Skin of body (tissue), 2 donors: ENCODE results near the gene MYH10. TPM values are rescaled to one million over a fixed set of nuclear protein-coding genes. Genes with fewer than 3 reads are reported as not detected.

Source experiments
- DNase-seq: peaks from one replicate; lab custom pipeline; 2025; lab: John Stamatoyannopoulos, UW
- total RNA-seq: library from RNA; depleted of rRNA; stranded (reverse); fragments of >200 nt; gene quantifications from one replicate; pipeline ENCODE4 v1.2.3, GENCODE V29; 2014

MYH10 gene
- total RNA-seq, 1 donor from 2014 or later, result 93.5 TPM

GRCh38 chr17:8610558-8610957 is 20.0 kb downstream of the MYH10 start:
- DNase-seq, result no peak

- DNase-seq, result no peak
These were observed 20.6 kb downstream of the MYH10 start for GRCh38 chr17:8609910-8610309.

GRCh38 chr17:8608001-8608400 is 22.5 kb downstream of the MYH10 start:
- no peak for DNase-seq

- peak; percentile 41 for DNase-seq
These were observed 24.1 kb downstream of the MYH10 start for GRCh38 chr17:8606401-8606800.

GRCh38 chr17:8602679-8603078 is 27.8 kb downstream of the MYH10 start:
- no peak for DNase-seq

GRCh38 chr17:8599351-8600011 is 31.0 kb downstream of the MYH10 start:
- no peak for DNase-seq

- DNase-seq, result no peak
These were observed 31.6 kb downstream of the MYH10 start for GRCh38 chr17:8598913-8599312.

- no peak for DNase-seq
These were observed 36.7 kb downstream of the MYH10 start for GRCh38 chr17:8593830-8594229.

- no peak for DNase-seq
These were observed 37.2 kb downstream of the MYH10 start for GRCh38 chr17:8593276-8593675.

GRCh38 chr17:8588877-8589554 is 41.5 kb downstream of the MYH10 start:
- DNase-seq, result no peak

GRCh38 chr17:8586766-8587165 is 43.8 kb downstream of the MYH10 start:
- no peak for DNase-seq

GRCh38 chr17:8585911-8586310 is 44.6 kb downstream of the MYH10 start:
- no peak for DNase-seq

GRCh38 chr17:8583954-8584353 is 46.6 kb downstream of the MYH10 start:
- no peak for DNase-seq

- DNase-seq, result no peak
These were observed 49.4 kb downstream of the MYH10 start for GRCh38 chr17:8580952-8581658.

GRCh38 chr17:8577868-8578267 is 52.7 kb downstream of the MYH10 start:
- DNase-seq, result no peak

- DNase-seq, result no peak
These were observed 53.8 kb downstream of the MYH10 start for GRCh38 chr17:8576559-8577294.

GRCh38 chr17:8574687-8575086 is 55.8 kb downstream of the MYH10 start:
- DNase-seq, result no peak

GRCh38 chr17:8572764-8573163 is 57.8 kb downstream of the MYH10 start:
- DNase-seq, result no peak

- peak; percentile 56 for DNase-seq
These were observed 66.4 kb downstream of the MYH10 start for GRCh38 chr17:8563981-8564602.

GRCh38 chr17:8563024-8563776 is 67.3 kb downstream of the MYH10 start:
- no peak for DNase-seq

GRCh38 chr17:8558144-8558543 is 72.4 kb downstream of the MYH10 start:
- DNase-seq, result no peak
